HepG2 (cell line): ENCODE data around the gene SULT1A3. TPM values are rescaled to one million over a fixed set of nuclear protein-coding genes. Genes with fewer than 3 reads are reported as not detected.
"Not testable (repeated sequence)": the region's sequence is repeated elsewhere in the genome, so short reads cannot be mapped to it uniquely, and the experiment has no call there.

Experiments used
- ATAC-seq: fragments of 200-7000 bp; cut with Tn5 transposase; 3 replicates; pipeline ENCODE4 v1.9.1; 2020; ENCODE audit warnings: mild to moderate bottlenecking, moderate library complexity
- BruUV-seq: library from RNA; stranded (reverse); fragments of 400-500 nt; replicated peaks from 2 replicates; lab custom pipeline; 2021; lab: Mats Ljungman, UMichigan
- CTCF ChIA-PET: fragments of 300-600 bp; formaldehyde crosslinking; extraction: SDS; loops from one replicate; lab custom pipeline; 2021; ENCODE audit warnings: low total read pairs, inconsistent platforms, low intra/inter-chr PET ratio; lab: Yijun Ruan, JAX
- POLR2A ChIA-PET: fragments of 350-600 bp; sonication (Branson Sonifier 250); formaldehyde crosslinking; loops from one replicate; lab custom pipeline; 2020; ENCODE audit warnings: antibody characterized with exemption, inconsistent platforms; lab: Yijun Ruan, JAX
- DNase-seq: peaks from one replicate; pipeline ENCODE4 v3.0.0-alpha.2; 2015; ENCODE audit warnings: low spot score
- FAIRE-seq: peaks from 3 replicates; lab custom pipeline; 2011; peaks lifted over from hg19 to GRCh38; lab: Jason Lieb, UNC
- H2AFZ ChIP-seq: one replicate; pipeline ENCODE4 v1.6.1; 2011; ENCODE audit warnings: low read length, inconsistent platforms
- H3K27ac ChIP-seq: fragments of 300-600 bp; 3 replicates; pipeline ENCODE4 v1.8.0; 2011; ENCODE audit warnings: mixed run types, mild to moderate bottlenecking, mixed read lengths, low read length, inconsistent platforms; ENCODE audit not compliant: insufficient read depth; ENCODE audit errors: extremely low read length
- H3K27me3 ChIP-seq, 2 experiments: fragments of 200-600 bp in 1 of 2; 2 replicates in 1 of 2; 3 replicates in 1 of 2; pipeline versions ENCODE4 v1.6.0 to v1.8.0; 2011; ENCODE audit warnings: low read length in 2 of 2, mild to moderate bottlenecking in 2 of 2, moderate library complexity in 2 of 2, inconsistent platforms in 1 of 2; ENCODE audit not compliant: insufficient read depth in 2 of 2, control insufficient read depth in 1 of 2
- H3K36me3 ChIP-seq, 2 experiments: fragments of 200-600 bp in 1 of 2; replicated peaks in 1 of 2; 2 replicates in 1 of 2; 3 replicates in 1 of 2; pipeline versions ENCODE4 v1.5.1 to v1.8.0; 2011; ENCODE audit warnings: low read length in 2 of 2, inconsistent platforms in 1 of 2; ENCODE audit not compliant: insufficient read depth in 2 of 2, control insufficient read depth in 1 of 2
- H3K4me1 ChIP-seq: 2 replicates; pipeline ENCODE4 v1.5.1; 2012; ENCODE audit warnings: low read length, inconsistent platforms; ENCODE audit not compliant: insufficient read depth
- H3K4me2 ChIP-seq: 2 replicates; pipeline ENCODE4 v1.6.0; 2011; ENCODE audit warnings: low read depth, low read length, inconsistent platforms
- H3K4me3 ChIP-seq, 3 experiments: fragments of 200-600 bp in 1 of 3; sonication (generic), shearing (Covaris generic) in 1 of 3; replicated peaks in 1 of 3; 2 replicates each; pipeline ENCODE4 v1.5.1; 2011 to 2016; ENCODE audit warnings: low read length in 3 of 3, inconsistent platforms in 2 of 3, low read depth in 2 of 3, mild to moderate bottlenecking in 2 of 3, control low read depth in 1 of 3, mixed read lengths in 1 of 3; ENCODE audit not compliant: insufficient read depth in 1 of 3
- H3K79me2 ChIP-seq: one replicate; pipeline ENCODE4 v1.6.1; 2011; ENCODE audit warnings: low read length, inconsistent platforms; ENCODE audit not compliant: insufficient read depth
- H3K9ac ChIP-seq: 2 replicates; pipeline ENCODE4 v1.6.0; 2011; ENCODE audit warnings: mild to moderate bottlenecking, low read depth, low read length, inconsistent platforms; ENCODE audit not compliant: insufficient read depth
- H3K9me3 ChIP-seq: 2 replicates; pipeline ENCODE4 v1.5.1; 2012; ENCODE audit warnings: mild to moderate bottlenecking, low read length
- H4K20me1 ChIP-seq: 2 replicates; pipeline ENCODE4 v1.6.0; 2011; ENCODE audit warnings: inconsistent platforms, mild to moderate bottlenecking, low read length, moderate library complexity; ENCODE audit not compliant: insufficient read depth
- WGBS: methylation state at CpG from one replicate; pipeline ENCODE4 v1.1.6; 2017; ENCODE audit warnings: low lambda C conversion rate; 5-methylcytosine and 5-hydroxymethylcytosine counted together
- in situ Hi-C: cut with HindIII; loops from 2 replicates; pipeline ENCODE4 v1.10.0; 2017; ENCODE audit warnings: low pct_unique_long_range_greater_than_20kb; ENCODE audit not compliant: extremely low pct_ligation_motif_present
- intact Hi-C: fragments of 100-400 bp; cut with micrococcal nuclease; formaldehyde crosslinking; loops from one replicate; pipeline ENCODE4 v1.10.0; 2022; ENCODE audit not compliant: unreplicated experiment
- polyA plus RNA-seq, 8 experiments: library from polyadenylated mRNA; depleted of rRNA in 3 of 8; stranded (reverse) in 7 of 8; unstranded in 1 of 8; fragments of >200 nt; fragmentation: Illumina TruSeq in 4 of 8; extraction: Trizol in 4 of 8; gene quantifications; 2 replicates each; pipeline versions ENCODE4 v1.2.1 to v1.2.3, GENCODE V29; 2011 to 2016; ENCODE audit warnings: low read depth in 4 of 8, missing spikeins in 1 of 8, mixed read lengths in 1 of 8; ENCODE audit not compliant: insufficient read depth in 1 of 8
- total RNA-seq, 5 experiments: library from RNA; depleted of rRNA; stranded (reverse); fragments of >200 nt; fragmentation: Illumina TruSeq; extraction: Trizol; gene quantifications; 2 replicates each; pipeline ENCODE4 v1.2.3, GENCODE V29; 2016; ENCODE audit warnings: low read depth in 1 of 5

The SULT1A3 gene
- total and polyA plus RNA-seq, 2 of the 13 experiments (the other 11 are each of a cell fraction or from before 2014, with no cell fraction given), result 21.0 to 28.3 TPM

GRCh38 chr16:30206252-30206651 lies 7.2 kb downstream of the SULT1A3 start:
- DNase-seq, POLR2A ChIA-PET, H3K79me2 ChIP-seq, CTCF ChIA-PET, H3K4me1 ChIP-seq, H3K4me3 ChIP-seq, H2AFZ ChIP-seq, H3K36me3 ChIP-seq, H3K9ac ChIP-seq, H3K9me3 ChIP-seq, H3K27me3 ChIP-seq, in situ Hi-C loops, BruUV-seq, H3K27ac ChIP-seq, intact Hi-C loops, FAIRE-seq, H4K20me1 ChIP-seq: not testable (repeated sequence)
- H3K4me2 ChIP-seq, result 0 out of 2 replicates have a peak overlapping the region, but pooled peaks have one; percentile 12
- WGBS, result no CpG with 5 or more reads among the region's 33 CpGs
- peak; percentile 51 for ATAC-seq

- DNase-seq, H3K9ac ChIP-seq, H3K27me3 ChIP-seq, H3K36me3 ChIP-seq, H3K9me3 ChIP-seq, POLR2A ChIA-PET, H3K4me1 ChIP-seq, in situ Hi-C loops, BruUV-seq, CTCF ChIA-PET, H4K20me1 ChIP-seq, H3K27ac ChIP-seq, H3K79me2 ChIP-seq, H3K4me3 ChIP-seq, H3K4me2 ChIP-seq, intact Hi-C loops, H2AFZ ChIP-seq: not testable (repeated sequence)
- FAIRE-seq (peak; percentile 53), ATAC-seq (peak; percentile 68)
- 3% methylated on average over 3 of the region's 9 CpGs for WGBS
Measured at GRCh38 chr16:30207063-30207704, 8.1 kb downstream of the SULT1A3 start.

GRCh38 chr16:30209032-30209431 lies 10.0 kb downstream of the SULT1A3 start:
- H3K9me3 ChIP-seq, H4K20me1 ChIP-seq, H3K9ac ChIP-seq, in situ Hi-C loops, CTCF ChIA-PET, H3K79me2 ChIP-seq, H3K27me3 ChIP-seq, H3K4me1 ChIP-seq, intact Hi-C loops, ATAC-seq, BruUV-seq, H3K36me3 ChIP-seq, H3K27ac ChIP-seq, FAIRE-seq, DNase-seq, H2AFZ ChIP-seq, POLR2A ChIA-PET, H3K4me3 ChIP-seq, H3K4me2 ChIP-seq: not testable (repeated sequence)
- 4% methylated on average over 4 of the region's 6 CpGs for WGBS

GRCh38 chr16:30211414-30211813 lies 12.4 kb downstream of the SULT1A3 start:
- in situ Hi-C loops, FAIRE-seq: not testable (repeated sequence)

More at GRCh38 chr16:30211414-30211813, 12.4 kb downstream of the SULT1A3 start:
- DNase-seq, intact Hi-C loops, H3K79me2 ChIP-seq, H3K4me1 ChIP-seq, H3K27me3 ChIP-seq, H2AFZ ChIP-seq, CTCF ChIA-PET, H3K27ac ChIP-seq, H3K9me3 ChIP-seq, ATAC-seq, BruUV-seq, H3K36me3 ChIP-seq, H3K9ac ChIP-seq, POLR2A ChIA-PET, H3K4me2 ChIP-seq, H4K20me1 ChIP-seq, H3K4me3 ChIP-seq: not testable (repeated sequence)
- no CpG with 5 or more reads among the region's 4 CpGs for WGBS
